GM21423 (cell line): ENCODE data around the gene KHDRBS2.

Source experiments
- ATAC-seq: cut with Tn5 transposase; IDR thresholded peaks from one replicate; pipeline ENCODE4 v1.9.1; 2021; ENCODE audit warnings: mild to moderate bottlenecking, moderate library complexity; ENCODE audit not compliant: unreplicated experiment

KHDRBS2 gene

DNA sequence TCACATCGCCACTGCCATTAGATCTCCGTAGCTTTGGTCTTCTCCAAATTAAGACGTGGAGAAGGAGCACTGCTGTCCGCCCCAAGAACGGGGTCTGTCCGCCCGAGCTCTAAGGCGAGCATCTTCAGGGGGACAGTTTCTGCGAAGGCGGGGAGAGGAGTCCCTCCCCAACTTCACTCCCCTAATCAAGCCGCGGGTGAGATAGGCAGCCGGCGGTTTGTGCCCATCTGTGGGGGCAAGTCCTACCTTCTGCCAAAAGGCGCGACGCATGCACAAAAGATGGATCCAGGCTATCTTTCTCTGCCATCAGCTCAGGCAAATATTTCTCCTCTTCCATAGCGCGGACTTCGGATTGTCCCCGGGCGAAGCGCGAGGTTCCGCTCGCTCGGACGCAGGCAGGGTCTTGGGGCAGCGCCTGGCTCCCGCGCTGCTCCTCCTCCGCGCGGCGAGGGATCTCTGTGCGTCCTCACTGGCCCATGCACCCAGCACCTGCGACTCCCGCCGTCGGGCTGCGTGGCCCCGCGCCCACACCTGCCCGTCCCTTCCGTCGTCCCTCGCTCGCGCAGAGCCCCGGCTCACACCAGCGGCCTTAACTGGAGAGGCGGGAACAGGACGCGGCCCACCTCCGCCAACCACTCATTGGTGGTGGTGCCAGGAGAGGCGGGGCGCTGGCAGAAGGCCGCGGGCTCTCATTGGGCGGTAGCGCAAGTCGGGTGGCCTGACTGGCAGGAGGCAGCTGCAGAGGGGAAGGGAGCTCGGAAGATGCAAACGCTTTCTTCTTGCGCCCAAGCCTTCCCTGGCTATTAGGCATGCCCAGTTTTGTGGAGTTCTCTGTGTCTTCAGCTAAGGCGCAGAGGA lies at the start of gene KHDRBS2:
KHDRBS2 (minus strand) TSS at position 614 of the 858 bp plus-strand sequence.
- ATAC-seq: peak; percentile 100

- no peak for ATAC-seq
Measured at GRCh38 chr6:62328607-62329006, 42.6 kb upstream of the KHDRBS2 start.

DNA sequence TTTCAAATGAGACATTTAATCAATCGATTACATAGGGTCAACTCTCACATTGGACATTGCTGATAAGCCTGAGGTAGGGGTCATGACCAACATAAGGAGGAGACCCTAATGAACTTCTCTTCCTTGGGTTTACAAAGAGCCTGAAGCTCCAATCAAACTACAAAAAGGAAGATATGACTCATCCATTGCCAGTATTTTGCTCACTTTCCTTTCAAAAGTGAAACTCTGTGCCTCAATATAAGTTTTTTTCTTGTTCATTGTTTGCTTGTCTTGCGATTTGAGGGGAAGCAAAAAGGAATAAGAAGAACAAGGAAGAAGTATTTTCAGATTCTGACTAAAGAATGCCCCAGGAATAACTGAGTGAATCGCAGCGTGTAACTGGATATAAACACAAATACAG lies 38.8 kb upstream of the KHDRBS2 start:
- no peak for ATAC-seq

DNA sequence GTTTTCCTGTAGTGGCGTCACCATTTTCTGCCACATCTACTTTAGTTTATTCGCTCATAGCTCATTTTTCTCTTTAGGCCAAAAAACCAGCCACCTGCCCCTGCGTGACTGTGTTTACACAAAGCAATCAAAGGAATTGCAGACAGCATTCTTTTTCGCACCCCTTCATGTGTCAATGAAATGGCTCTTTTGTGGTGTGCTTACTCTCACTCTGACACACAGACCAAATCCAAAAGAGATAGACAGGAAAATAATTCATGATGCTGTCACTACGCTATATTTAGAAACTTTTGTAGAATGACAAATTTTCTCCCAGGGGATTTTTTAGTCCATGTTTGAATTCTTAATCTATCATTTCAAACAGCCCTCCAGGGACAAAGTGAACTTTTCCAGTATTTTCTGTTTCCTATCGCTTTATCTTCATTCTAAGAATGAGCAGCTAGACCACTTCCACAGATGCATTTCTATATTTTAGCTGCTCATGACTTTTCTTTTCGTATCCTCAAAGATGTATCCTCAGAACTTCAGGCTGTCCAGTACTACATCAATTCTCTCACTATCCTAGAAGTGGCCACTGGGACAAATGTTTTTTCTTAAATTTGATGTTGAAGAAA lies 37.9 kb upstream of the KHDRBS2 start:
- no peak for ATAC-seq

GRCh38 chr6:62298745-62299392 lies 12.8 kb upstream of the KHDRBS2 start:
- ATAC-seq: peak; percentile 91

DNA sequence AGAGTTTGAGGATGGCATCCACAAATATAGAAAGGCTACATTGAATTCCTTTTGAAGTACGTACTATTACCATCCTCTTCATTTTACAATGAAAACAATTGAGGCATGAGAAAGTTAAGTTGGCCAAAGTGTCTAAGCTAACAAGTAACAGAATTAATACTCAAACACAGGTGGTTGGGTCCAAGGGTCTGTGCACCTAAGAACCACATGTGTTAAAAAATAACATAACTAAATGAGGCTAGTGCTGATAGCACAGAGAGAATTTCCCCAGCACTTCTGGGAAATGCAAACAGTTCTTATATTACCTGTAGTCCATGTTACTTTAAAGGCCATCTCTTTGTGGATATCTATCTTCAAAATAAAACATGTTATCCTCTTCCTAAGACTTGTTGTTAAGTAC lies 10.5 kb upstream of the KHDRBS2 start:
- ATAC-seq: no peak

- no peak for ATAC-seq
Measured at GRCh38 chr6:62288974-62289373, 2.9 kb upstream of the KHDRBS2 start.

DNA sequence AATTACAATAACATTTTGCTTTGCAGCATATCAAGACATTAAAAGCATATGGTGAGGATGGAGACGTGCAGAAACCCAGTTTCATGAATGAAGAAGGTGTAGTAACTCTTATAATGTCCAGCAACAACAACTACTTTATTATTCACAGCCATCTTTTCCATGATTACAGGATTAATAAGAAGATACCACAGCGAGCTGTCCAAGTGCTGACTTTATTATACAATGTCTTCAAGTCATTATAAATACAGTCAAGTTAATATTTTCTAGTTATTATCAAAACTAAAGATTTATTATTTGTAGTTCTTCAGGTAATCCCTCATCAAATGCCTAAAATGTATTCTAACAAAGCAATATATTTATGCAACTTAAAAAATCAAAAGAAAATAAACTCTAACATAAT lies 2.5 kb upstream of the KHDRBS2 start:
- ATAC-seq: no peak

DNA sequence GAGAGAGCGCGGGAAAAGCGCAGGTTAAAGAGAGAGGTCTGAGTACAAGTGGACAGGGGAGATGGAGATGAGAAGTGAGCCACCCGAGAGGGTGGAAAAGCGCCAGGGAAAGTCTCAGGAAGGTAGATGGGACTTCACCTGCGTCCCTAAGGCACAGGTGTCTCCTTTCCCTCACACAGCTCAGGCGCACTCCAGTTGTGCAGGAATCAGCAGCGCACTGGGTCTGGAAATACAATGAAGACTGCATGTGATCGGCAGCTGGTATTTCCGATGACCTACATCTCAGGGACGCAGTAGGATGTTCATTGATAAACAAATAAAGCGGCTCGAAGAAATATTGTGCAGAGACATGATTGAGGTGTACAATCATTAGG lies 432 bp upstream of the KHDRBS2 start:
- peak; percentile 1 for ATAC-seq

DNA sequence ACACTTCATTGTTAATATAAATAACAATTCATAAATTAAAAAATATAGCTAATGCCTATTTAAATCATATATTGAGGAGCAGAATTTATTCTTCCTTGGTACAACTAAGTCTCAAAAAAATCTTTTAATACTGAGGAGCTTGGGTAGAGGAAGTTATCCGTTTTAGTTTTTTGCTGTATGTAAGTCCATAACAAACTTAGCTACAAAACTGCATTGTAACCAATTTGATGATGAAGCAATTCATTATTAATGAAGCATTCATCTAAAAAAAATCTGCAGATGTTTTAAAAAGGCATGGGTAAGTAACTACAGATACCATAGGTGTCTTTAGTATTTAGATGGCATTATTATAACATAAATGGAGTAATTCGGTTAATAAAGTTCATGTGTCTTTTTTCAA lies 1.3 kb downstream of the KHDRBS2 start:
- ATAC-seq: no peak

- no peak for ATAC-seq
Measured at GRCh38 chr6:62283796-62284411, 2.1 kb downstream of the KHDRBS2 start.

DNA sequence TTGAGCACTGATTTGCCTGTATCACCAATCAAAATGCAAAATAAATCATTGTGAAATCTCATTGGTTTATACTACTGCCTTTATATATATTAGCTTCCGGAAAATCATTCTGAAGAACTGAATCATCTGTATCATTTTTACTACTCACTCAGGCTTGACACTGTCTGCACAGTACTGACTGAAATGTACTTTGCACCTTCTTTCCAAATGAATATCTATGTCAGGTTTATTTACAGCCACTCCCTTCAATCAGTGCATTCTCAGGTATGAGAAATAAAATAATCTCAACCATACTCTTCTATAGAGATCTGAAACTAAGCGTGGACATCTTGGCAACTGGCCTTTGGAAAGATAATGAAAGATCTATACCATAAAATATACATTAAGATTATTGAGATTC lies 2.7 kb downstream of the KHDRBS2 start:
- ATAC-seq: no peak

GRCh38 chr6:62280099-62280498 lies 5.9 kb downstream of the KHDRBS2 start:
- no peak for ATAC-seq

DNA sequence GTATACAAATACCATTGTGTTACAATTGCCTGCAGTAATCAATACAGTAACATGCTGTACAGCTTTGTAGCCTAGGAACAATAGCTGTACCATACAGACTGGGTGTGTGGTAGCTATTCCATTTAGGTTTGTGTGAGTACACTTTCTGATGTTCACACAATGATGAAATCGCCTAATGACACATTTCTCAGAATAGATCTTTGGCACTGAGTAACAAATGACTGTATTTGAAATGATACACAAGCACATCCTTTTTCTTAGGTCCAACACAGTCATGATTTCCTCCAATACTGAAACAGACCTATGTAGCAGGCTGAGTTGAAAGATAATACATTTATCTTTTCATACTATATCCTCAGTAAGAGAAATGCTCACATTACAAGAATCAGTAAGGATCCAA lies 13.9 kb downstream of the KHDRBS2 start:
- no peak for ATAC-seq

- no peak for ATAC-seq
Measured at GRCh38 chr6:62265906-62266525, 20.0 kb downstream of the KHDRBS2 start.

- ATAC-seq: no peak
Measured at GRCh38 chr6:62262283-62262682, 23.7 kb downstream of the KHDRBS2 start.

GRCh38 chr6:62246087-62246486 lies 39.9 kb downstream of the KHDRBS2 start:
- no peak for ATAC-seq

DNA sequence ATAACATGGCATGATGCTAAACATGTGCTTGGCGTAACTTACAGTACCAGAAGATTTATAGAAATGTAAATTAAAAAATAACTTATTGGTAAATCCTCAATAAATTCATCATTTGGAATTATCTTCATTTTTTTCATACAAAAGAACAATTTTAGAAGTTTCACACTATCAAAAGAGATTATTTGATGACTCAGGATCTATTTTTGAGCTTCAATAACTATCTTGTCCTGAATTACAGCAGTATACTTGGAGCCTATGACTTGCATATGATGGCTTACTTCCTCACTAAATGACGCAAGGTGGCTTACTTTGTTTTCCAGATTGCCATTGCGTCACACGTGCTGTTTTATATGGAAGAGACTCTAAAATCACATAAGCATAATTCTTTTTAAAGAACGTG lies 49.2 kb downstream of the KHDRBS2 start:
- no peak for ATAC-seq

DNA sequence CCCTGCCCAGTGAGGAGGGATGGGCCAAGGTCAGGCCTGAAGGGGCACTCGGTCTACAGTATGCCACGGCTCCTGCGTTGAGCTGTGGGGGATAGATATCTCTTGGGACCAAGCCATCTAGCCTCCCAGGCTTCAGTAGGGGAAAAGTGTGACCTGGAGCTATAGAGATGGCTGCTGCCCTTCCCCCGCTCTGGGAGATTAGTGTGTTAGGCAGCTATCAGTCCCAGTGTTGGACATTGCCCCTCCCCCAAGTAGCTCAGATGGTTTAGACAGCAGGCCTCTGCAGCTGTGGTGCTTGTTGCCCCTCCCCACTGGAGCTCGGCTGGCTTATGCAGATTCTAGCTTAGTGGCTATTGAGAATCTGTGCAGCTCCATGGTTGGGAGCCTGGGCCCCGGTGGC lies 56.8 kb downstream of the KHDRBS2 start:
- no peak for ATAC-seq

DNA sequence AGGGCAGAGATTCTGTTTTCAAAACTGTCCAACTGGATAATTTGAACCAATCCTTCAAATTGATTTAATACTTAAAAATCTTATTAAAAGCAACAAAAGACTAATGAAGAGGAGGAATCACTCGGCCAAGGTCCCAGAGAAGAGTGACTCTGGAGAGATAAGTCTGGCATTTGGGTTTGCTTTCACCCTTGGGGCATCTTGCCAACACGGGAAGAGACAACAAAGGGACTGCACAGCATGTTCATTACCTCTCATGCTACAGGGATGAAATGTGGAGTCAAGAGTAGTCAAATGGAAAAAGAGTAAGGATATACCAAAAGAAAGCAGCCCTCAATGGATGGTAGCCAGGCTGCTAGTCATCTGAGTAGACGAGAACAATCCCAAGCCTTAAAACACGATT lies 68.2 kb downstream of the KHDRBS2 start:
- ATAC-seq: no peak

DNA sequence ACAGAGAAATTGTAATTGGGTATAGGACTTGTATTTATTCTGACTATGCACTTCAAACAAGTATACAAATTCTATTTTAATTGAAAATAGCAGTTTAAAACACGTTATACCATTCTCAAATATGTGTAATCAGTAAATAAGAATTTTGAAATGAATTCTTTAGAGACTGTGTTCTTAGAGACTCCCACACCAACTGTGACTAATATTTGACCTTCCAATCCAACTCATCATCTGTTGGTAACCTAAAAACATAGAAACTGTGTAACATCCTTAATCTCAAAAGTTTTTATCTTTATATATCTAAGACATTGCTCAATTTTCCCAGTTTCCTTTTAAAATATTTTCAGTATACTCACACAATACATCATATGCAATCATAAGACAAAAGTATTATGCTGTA lies 83.9 kb downstream of the KHDRBS2 start:
- ATAC-seq: no peak
